ENCODE measurements around the gene CNNM2.

CNNM2 gene

DNA sequence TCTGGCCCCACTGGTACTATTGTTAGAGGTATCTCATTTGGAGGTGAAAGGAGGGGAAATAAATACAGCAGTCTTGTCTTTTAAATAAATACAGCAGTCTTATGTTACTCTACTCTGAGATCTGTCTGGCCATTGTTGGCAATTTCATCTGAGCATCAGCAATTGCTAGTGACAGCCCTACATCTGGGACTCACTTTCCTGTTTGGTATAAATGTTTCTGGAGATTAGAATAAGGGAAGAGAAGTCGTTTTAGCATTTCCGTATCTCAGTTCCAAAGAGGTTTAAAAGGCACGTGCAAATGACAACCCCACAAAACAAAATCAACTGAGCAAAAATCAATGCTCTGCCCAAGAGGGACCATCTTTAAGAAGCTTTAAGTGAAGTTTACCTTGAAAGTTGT, 18.1 kb upstream of the CNNM2 start:
- Histone ChIP-seq H3K27ac (ENCODE audit: low read depth, low read length) (no peak overlapping the region), H3K27me3 (ENCODE audit: control insufficient read depth, insufficient read depth, low read length) (no peaks in the 10 kb centered on the region), H3K36me3 (ENCODE audit: control insufficient read depth, insufficient read depth, low read length) (0 out of 2 replicates have a peak, but pooled peaks cover 4% of the 10 kb centered on the region), H3K4me1 (ENCODE audit: control insufficient read depth, insufficient read depth, low read length) (no peaks in the 10 kb centered on the region), H3K9me3 (ENCODE audit: control insufficient read depth, insufficient read depth, low read depth, low read length) (no peaks in the 10 kb centered on the region), H3K4me3 (ENCODE audit: low read depth, low read length) (no peak overlapping the region), H3K9ac (ENCODE audit: low read length) (no peak overlapping the region)

- Histone ChIP-seq H3K9me3 (ENCODE audit: control insufficient read depth, insufficient read depth, low read depth, low read length) (no peaks in the 10 kb centered on the region), H3K9ac (ENCODE audit: low read length) (no peak overlapping the region), H3K36me3 (ENCODE audit: control insufficient read depth, insufficient read depth, low read length) (0 out of 2 replicates have a peak, but pooled peaks cover 4% of the 10 kb centered on the region), H3K4me3 (ENCODE audit: low read depth, low read length) (no peak overlapping the region), H3K4me1 (ENCODE audit: control insufficient read depth, insufficient read depth, low read length) (no peaks in the 10 kb centered on the region), H3K27ac (ENCODE audit: low read depth, low read length) (no peak overlapping the region), H3K27me3 (ENCODE audit: control insufficient read depth, insufficient read depth, low read length) (no peaks in the 10 kb centered on the region)
Observed at GRCh38 chr10:102904346-102904745, 13.7 kb upstream of the CNNM2 start.

GRCh38 chr10:102906507-102906906, 11.6 kb upstream of the CNNM2 start:
- Histone ChIP-seq H3K9ac (ENCODE audit: low read length) (no peak overlapping the region), H3K9me3 (ENCODE audit: control insufficient read depth, insufficient read depth, low read depth, low read length) (no peaks in the 10 kb centered on the region), H3K4me1 (ENCODE audit: control insufficient read depth, insufficient read depth, low read length) (no peaks in the 10 kb centered on the region), H3K27ac (ENCODE audit: low read depth, low read length) (no peak overlapping the region), H3K36me3 (ENCODE audit: control insufficient read depth, insufficient read depth, low read length) (no peaks in the 10 kb centered on the region), H3K27me3 (ENCODE audit: control insufficient read depth, insufficient read depth, low read length) (no peaks in the 10 kb centered on the region), H3K4me3 (ENCODE audit: low read depth, low read length) (no peak overlapping the region)

- peaks cover 18% of the 10 kb centered on the region for H3K27me3 ChIP-seq (ENCODE audit: control insufficient read depth, insufficient read depth, low read length)
- H3K4me3 ChIP-seq (ENCODE audit: low read depth, low read length) = no peak overlapping the region
- no peaks in the 10 kb centered on the region for H3K9me3 ChIP-seq (ENCODE audit: control insufficient read depth, insufficient read depth, low read depth, low read length)
- H3K9ac ChIP-seq (ENCODE audit: low read length) = no peak overlapping the region
- H3K36me3 ChIP-seq (ENCODE audit: control insufficient read depth, insufficient read depth, low read length) = no peaks in the 10 kb centered on the region
- H3K27ac ChIP-seq (ENCODE audit: low read depth, low read length) = no peak overlapping the region
- peaks cover 4% of the 10 kb centered on the region; the same call in 1 of the 2 replicates for H3K4me1 ChIP-seq (ENCODE audit: control insufficient read depth, insufficient read depth, low read length)
Observed at GRCh38 chr10:102914781-102915180, 3.3 kb upstream of the CNNM2 start.

GRCh38 chr10:102916173-102916572, 1.9 kb upstream of the CNNM2 start:
- Histone ChIP-seq H3K4me3 (ENCODE audit: low read depth, low read length) (peak overlapping the region; percentile 99), H3K9ac (ENCODE audit: low read length) (no peak overlapping the region), H3K36me3 (ENCODE audit: control insufficient read depth, insufficient read depth, low read length) (no peaks in the 10 kb centered on the region)

DNA sequence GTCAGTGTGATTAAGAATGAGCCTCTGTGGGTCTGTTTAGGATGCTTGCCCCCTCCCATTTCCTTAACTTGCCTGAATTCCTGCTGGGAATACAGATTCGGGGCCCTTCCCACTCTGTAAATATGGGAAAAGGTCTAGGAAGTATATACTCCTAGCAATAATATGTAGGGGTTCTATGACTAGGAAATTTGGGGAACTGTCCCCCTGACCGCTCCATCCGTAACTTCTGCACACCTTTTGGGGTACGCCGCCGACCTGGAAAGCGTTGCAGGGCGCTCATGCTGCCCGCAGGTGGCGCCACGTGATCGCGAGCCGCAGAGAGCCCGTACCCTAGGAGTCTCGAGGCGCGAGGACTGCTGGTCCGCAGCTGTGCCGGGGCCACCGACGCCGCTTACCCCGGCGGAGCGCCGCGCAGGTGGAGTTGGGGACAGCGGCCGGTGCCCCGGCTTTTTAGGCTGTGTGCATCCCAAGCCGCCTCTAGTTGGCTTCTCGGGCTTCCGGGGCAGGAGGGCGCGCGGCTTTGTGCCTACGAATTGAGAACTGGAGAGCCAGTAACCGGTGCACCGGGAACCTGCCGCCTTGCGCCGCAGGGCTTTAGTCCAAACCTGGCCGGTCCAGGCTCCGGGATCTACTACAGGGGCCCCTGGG, 656 bp upstream of the CNNM2 start:
- Histone ChIP-seq H3K4me1 (ENCODE audit: control insufficient read depth, insufficient read depth, low read length) (peaks cover 14% of the 10 kb centered on the region; the same call in 1 of the 2 replicates), H3K27ac (ENCODE audit: low read depth, low read length) (peak overlapping the region; percentile 86), H3K36me3 (ENCODE audit: control insufficient read depth, insufficient read depth, low read length) (no peaks in the 10 kb centered on the region), H3K9me3 (ENCODE audit: control insufficient read depth, insufficient read depth, low read depth, low read length) (no peaks in the 10 kb centered on the region), H3K9ac (ENCODE audit: low read length) (peak overlapping the region; percentile 51), H3K27me3 (ENCODE audit: control insufficient read depth, insufficient read depth, low read length) (peaks cover 26% of the 10 kb centered on the region), H3K4me3 (ENCODE audit: low read depth, low read length) (peak overlapping the region; percentile 99)

More at GRCh38 chr10:102916173-102916572, 1.9 kb upstream of the CNNM2 start:
- H3K4me1 ChIP-seq (ENCODE audit: control insufficient read depth, insufficient read depth, low read length) = peaks cover 14% of the 10 kb centered on the region; the same call in 1 of the 2 replicates
- H3K27me3 ChIP-seq (ENCODE audit: control insufficient read depth, insufficient read depth, low read length) = peaks cover 26% of the 10 kb centered on the region
- H3K9me3 ChIP-seq (ENCODE audit: control insufficient read depth, insufficient read depth, low read depth, low read length) = no peaks in the 10 kb centered on the region
- H3K27ac ChIP-seq (ENCODE audit: low read depth, low read length) = no peak overlapping the region

DNA sequence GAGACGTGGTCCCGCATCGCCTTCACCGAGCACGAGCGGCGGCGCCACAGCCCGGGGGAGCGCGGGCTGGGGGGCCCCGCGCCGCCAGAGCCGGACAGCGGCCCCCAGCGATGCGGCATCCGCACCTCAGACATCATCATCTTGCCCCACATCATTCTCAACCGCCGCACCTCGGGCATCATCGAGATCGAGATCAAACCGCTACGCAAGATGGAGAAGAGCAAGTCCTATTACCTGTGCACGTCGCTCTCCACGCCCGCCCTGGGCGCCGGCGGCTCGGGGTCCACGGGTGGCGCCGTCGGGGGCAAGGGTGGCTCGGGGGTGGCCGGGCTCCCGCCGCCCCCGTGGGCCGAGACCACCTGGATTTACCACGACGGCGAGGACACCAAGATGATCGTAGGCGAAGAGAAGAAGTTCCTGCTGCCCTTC, 737 bp downstream of the CNNM2 start:
- H3K4me1 ChIP-seq (ENCODE audit: control insufficient read depth, insufficient read depth, low read length) = peaks cover 14% of the 10 kb centered on the region; the same call in 1 of the 2 replicates
- peak overlapping the region; percentile 99 for H3K4me3 ChIP-seq (ENCODE audit: low read depth, low read length)
- no peaks in the 10 kb centered on the region for H3K9me3 ChIP-seq (ENCODE audit: control insufficient read depth, insufficient read depth, low read depth, low read length)
- peak overlapping the region; percentile 90 for H3K9ac ChIP-seq (ENCODE audit: low read length)
- peaks cover 26% of the 10 kb centered on the region for H3K27me3 ChIP-seq (ENCODE audit: control insufficient read depth, insufficient read depth, low read length)
- H3K27ac ChIP-seq (ENCODE audit: low read depth, low read length) = peak overlapping the region; percentile 79
- H3K36me3 ChIP-seq (ENCODE audit: control insufficient read depth, insufficient read depth, low read length) = no peaks in the 10 kb centered on the region

- H3K27ac ChIP-seq (ENCODE audit: low read depth, low read length) = no peak overlapping the region
- H3K9ac ChIP-seq (ENCODE audit: low read length) = peak overlapping the region; percentile 90
- H3K4me3 ChIP-seq (ENCODE audit: low read depth, low read length) = peak overlapping the region; percentile 99
- peaks cover 26% of the 10 kb centered on the region for H3K27me3 ChIP-seq (ENCODE audit: control insufficient read depth, insufficient read depth, low read length)
- H3K4me1 ChIP-seq (ENCODE audit: control insufficient read depth, insufficient read depth, low read length) = peaks cover 14% of the 10 kb centered on the region; the same call in 1 of the 2 replicates
- no peaks in the 10 kb centered on the region for H3K36me3 ChIP-seq (ENCODE audit: control insufficient read depth, insufficient read depth, low read length)
- H3K9me3 ChIP-seq (ENCODE audit: control insufficient read depth, insufficient read depth, low read depth, low read length) = no peaks in the 10 kb centered on the region
Observed at GRCh38 chr10:102919246-102919959, 1.3 kb downstream of the CNNM2 start.

- no peak overlapping the region for H3K9ac ChIP-seq (ENCODE audit: low read length)
- peaks cover 26% of the 10 kb centered on the region for H3K27me3 ChIP-seq (ENCODE audit: control insufficient read depth, insufficient read depth, low read length)
- H3K4me1 ChIP-seq (ENCODE audit: control insufficient read depth, insufficient read depth, low read length) = peaks cover 14% of the 10 kb centered on the region; the same call in 1 of the 2 replicates
- H3K4me3 ChIP-seq (ENCODE audit: low read depth, low read length) = peak overlapping the region; percentile 99
- no peak overlapping the region for H3K27ac ChIP-seq (ENCODE audit: low read depth, low read length)
- H3K9me3 ChIP-seq (ENCODE audit: control insufficient read depth, insufficient read depth, low read depth, low read length) = no peaks in the 10 kb centered on the region
- H3K36me3 ChIP-seq (ENCODE audit: control insufficient read depth, insufficient read depth, low read length) = no peaks in the 10 kb centered on the region
Observed at GRCh38 chr10:102919992-102920739, 2.1 kb downstream of the CNNM2 start.

DNA sequence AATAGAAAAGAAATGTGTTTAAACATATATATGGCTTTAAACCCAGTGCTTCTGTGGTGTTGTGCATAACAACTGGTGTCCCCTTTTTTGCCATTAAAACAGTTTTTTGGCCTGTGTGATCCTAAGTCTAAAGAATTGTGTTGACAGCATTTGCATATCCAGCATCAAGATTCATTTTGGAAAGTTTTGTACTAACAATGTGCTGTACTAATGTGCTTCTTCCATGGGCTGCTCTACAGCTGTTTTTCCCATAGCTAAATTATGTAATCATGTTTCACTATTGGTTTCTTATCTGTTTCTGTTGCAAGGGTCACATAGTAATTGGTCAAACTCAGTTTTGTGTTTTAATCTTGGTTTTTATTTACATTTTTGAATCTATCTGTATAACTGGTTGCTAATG, 5.5 kb downstream of the CNNM2 start:
- H3K27me3 ChIP-seq (ENCODE audit: control insufficient read depth, insufficient read depth, low read length) = peaks cover 20% of the 10 kb centered on the region
- H3K9me3 ChIP-seq (ENCODE audit: control insufficient read depth, insufficient read depth, low read depth, low read length) = no peaks in the 10 kb centered on the region
- H3K36me3 ChIP-seq (ENCODE audit: control insufficient read depth, insufficient read depth, low read length) = 0 out of 2 replicates have a peak, but pooled peaks cover 2% of the 10 kb centered on the region
- no peak overlapping the region for H3K27ac ChIP-seq (ENCODE audit: low read depth, low read length)
- no peak overlapping the region for H3K9ac ChIP-seq (ENCODE audit: low read length)
- peaks cover 11% of the 10 kb centered on the region; the same call in 1 of the 2 replicates for H3K4me1 ChIP-seq (ENCODE audit: control insufficient read depth, insufficient read depth, low read length)
- no peak overlapping the region for H3K4me3 ChIP-seq (ENCODE audit: low read depth, low read length)
